ENCODE results near the gene SORBS2. TPM values are rescaled to one million over a fixed set of nuclear protein-coding genes. Genes with fewer than 3 reads are reported as not detected.

SORBS2 gene
- total and polyA plus RNA-seq, 2 donors (not counting 1 experiment from before 2014, with no cell fraction given) = 0.25 to 0.89 TPM

DNA sequence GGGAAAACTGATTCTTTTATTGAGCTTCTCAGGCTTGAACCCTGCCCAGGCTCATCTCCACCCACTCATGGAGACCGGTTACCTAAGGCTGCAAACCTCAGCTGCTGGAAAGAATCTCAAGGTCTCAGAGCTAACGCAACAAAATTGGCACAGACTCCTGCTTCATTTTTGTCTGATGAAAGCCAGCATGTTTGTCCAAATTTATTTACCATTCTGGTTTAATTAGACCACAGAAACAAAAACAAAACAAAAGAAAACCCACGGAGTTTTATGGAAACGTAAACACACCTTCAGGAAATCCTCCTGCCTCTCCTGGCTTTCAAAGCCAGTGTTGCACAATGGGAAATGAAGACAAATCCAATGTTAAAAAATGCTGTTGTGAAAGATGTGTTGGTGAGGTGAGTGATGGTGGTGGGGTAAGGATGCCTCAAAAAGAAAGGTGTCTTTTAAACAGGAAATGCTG is 220.3 kb downstream of the SORBS2 start:
- H3K27me3 Mint-ChIP-seq = peaks cover 37% of the 10 kb centered on the region
- POLR2A ChIA-PET = no interaction called here
- Histone ChIP-seq H2AFZ (ENCODE audit: insufficient read depth, low read depth, low read length, poor library complexity, severe bottlenecking) (no peak overlapping the region), H3K36me3 (replicated peaks in 1 of 2; ENCODE audit: control extremely low read depth in 1 of 2, control insufficient read depth in 1 of 2, extremely low read depth in 1 of 2, insufficient read depth in 2 of 2, low read length in 1 of 2) (no peaks in the 10 kb centered on the region), H4K20me1 (ENCODE audit: control insufficient read depth, insufficient read depth, low read length, poor library complexity, severe bottlenecking) (no peaks in the 10 kb centered on the region), H3K4me2 (replicated peaks; ENCODE audit: low read depth, low read length, poor library complexity, severe bottlenecking) (no peak overlapping the region), H3K4me1 (ENCODE audit: control insufficient read depth in 2 of 2, insufficient read depth in 2 of 2, low read length in 2 of 2) (peaks cover 12 to 13% of the 10 kb centered on the region in 2 donors), H3K9ac (ENCODE audit: low read length) (no peak overlapping the region), H3K27ac (ENCODE audit: low read length in 2 of 2) (no peak overlapping the region), H3K79me2 (ENCODE audit: control insufficient read depth, insufficient read depth, low read length) (no peaks in the 10 kb centered on the region), H3K9me3 (ENCODE audit: control extremely low read depth in 1 of 3, control insufficient read depth in 2 of 3, insufficient read depth in 1 of 3, low read length in 2 of 3) (peaks cover 0 to 11% (median 0%) of the 10 kb centered on the region in 3 donors), H3K4me3 (ENCODE audit: control extremely low read depth in 1 of 5, extremely low read depth in 1 of 5, insufficient read depth in 1 of 5, low read depth in 2 of 5, low read length in 4 of 5) (no peak overlapping the region), H3K27me3 (replicated peaks in 1 of 4; ENCODE audit: control extremely low read depth in 1 of 4, control insufficient read depth in 3 of 4, insufficient read depth in 4 of 4, low read length in 3 of 4) (peaks cover 0 to 12% (median 11%) of the 10 kb centered on the region in 4 experiments)
- CTCF ChIA-PET = no interaction called here
- no peak for DNase-seq
- TF ChIP-seq, protein P1, sequence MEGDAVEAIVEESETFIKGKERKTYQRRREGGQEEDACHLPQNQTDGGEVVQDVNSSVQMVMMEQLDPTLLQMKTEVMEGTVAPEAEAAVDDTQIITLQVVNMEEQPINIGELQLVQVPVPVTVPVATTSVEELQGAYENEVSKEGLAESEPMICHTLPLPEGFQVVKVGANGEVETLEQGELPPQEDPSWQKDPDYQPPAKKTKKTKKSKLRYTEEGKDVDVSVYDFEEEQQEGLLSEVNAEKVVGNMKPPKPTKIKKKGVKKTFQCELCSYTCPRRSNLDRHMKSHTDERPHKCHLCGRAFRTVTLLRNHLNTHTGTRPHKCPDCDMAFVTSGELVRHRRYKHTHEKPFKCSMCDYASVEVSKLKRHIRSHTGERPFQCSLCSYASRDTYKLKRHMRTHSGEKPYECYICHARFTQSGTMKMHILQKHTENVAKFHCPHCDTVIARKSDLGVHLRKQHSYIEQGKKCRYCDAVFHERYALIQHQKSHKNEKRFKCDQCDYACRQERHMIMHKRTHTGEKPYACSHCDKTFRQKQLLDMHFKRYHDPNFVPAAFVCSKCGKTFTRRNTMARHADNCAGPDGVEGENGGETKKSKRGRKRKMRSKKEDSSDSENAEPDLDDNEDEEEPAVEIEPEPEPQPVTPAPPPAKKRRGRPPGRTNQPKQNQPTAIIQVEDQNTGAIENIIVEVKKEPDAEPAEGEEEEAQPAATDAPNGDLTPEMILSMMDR (IDR thresholded peaks at IDR 0.05) = no peak
- TF ChIP-seq EZH2 (IDR thresholded peaks at IDR 0.05; ENCODE audit: borderline replicate concordance, insufficient read depth, low read depth, low read length, poor library complexity, severe bottlenecking) = no peak
- no peak overlapping the region for H3K4me3 Mint-ChIP-seq
- H3K27ac Mint-ChIP-seq = no peak overlapping the region
- peaks cover 25% of the 10 kb centered on the region for H3K4me1 Mint-ChIP-seq
- intact Hi-C loops (cut with micrococcal nuclease) = no loop called here
- no peak for ATAC-seq (ENCODE audit: low read depth)
- WGBS (ENCODE audit: insufficient coverage) = 86% methylated on average over 2 of the region's 4 CpGs
- peaks cover 4% of the 10 kb centered on the region for H3K9me3 Mint-ChIP-seq (ENCODE audit: insufficient read depth)

DNA sequence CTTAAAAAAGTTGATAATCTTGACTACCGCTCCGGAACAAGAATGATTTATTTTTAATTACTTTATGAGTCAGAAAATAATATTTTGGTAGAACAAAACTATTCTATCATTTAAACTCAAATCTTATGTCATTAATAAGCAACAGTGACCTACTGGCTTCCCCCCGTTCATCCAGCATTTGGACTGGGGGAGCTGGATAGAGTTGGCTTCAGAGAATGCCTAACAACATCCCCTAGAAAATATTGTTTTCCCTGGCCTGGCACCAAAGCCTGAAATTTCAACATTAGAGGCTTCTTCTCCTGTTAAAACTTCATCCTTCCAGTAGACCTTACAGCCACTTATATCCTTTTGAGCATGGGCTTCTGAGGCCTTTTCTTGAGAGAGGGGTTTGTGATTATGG is 221.0 kb downstream of the SORBS2 start:
- Mint-ChIP-seq H3K27me3 (peaks cover 40% of the 10 kb centered on the region), H3K27ac (no peak overlapping the region), H3K4me1 (peaks cover 27% of the 10 kb centered on the region), H3K9me3 (ENCODE audit: insufficient read depth) (peaks cover 4% of the 10 kb centered on the region), H3K4me3 (no peak overlapping the region)
- Histone ChIP-seq H2AFZ (ENCODE audit: insufficient read depth, low read depth, low read length, poor library complexity, severe bottlenecking) (no peak overlapping the region), H3K9me3 (ENCODE audit: control extremely low read depth in 1 of 3, control insufficient read depth in 2 of 3, insufficient read depth in 1 of 3, low read length in 2 of 3) (peaks cover 0 to 11% (median 1%) of the 10 kb centered on the region in 3 donors), H3K79me2 (ENCODE audit: control insufficient read depth, insufficient read depth, low read length) (no peaks in the 10 kb centered on the region), H3K9ac (ENCODE audit: low read length) (no peak overlapping the region), H3K27ac (ENCODE audit: low read length in 2 of 2) (no peak overlapping the region), H3K4me1 (ENCODE audit: control insufficient read depth in 2 of 2, insufficient read depth in 2 of 2, low read length in 2 of 2) (peaks cover 12 to 13% of the 10 kb centered on the region in 2 donors), H4K20me1 (ENCODE audit: control insufficient read depth, insufficient read depth, low read length, poor library complexity, severe bottlenecking) (no peaks in the 10 kb centered on the region), H3K36me3 (replicated peaks in 1 of 2; ENCODE audit: control extremely low read depth in 1 of 2, control insufficient read depth in 1 of 2, extremely low read depth in 1 of 2, insufficient read depth in 2 of 2, low read length in 1 of 2) (no peaks in the 10 kb centered on the region), H3K27me3 (replicated peaks in 1 of 4; ENCODE audit: control extremely low read depth in 1 of 4, control insufficient read depth in 3 of 4, insufficient read depth in 4 of 4, low read length in 3 of 4) (peaks cover 0 to 13% (median 12%) of the 10 kb centered on the region in 4 experiments), H3K4me2 (replicated peaks; ENCODE audit: low read depth, low read length, poor library complexity, severe bottlenecking) (no peak overlapping the region), H3K4me3 (ENCODE audit: control extremely low read depth in 1 of 5, extremely low read depth in 1 of 5, insufficient read depth in 1 of 5, low read depth in 2 of 5, low read length in 4 of 5) (no peak overlapping the region)
- no CpG with 5 or more reads among the region's 3 CpGs for WGBS (ENCODE audit: insufficient coverage)
- intact Hi-C loops (cut with micrococcal nuclease) = no loop called here
- POLR2A ChIA-PET = no interaction called here
- TF ChIP-seq EZH2 (IDR thresholded peaks at IDR 0.05; ENCODE audit: borderline replicate concordance, insufficient read depth, low read depth, low read length, poor library complexity, severe bottlenecking) = no peak
- TF ChIP-seq, protein P1 (IDR thresholded peaks at IDR 0.05) = no peak
- ATAC-seq (ENCODE audit: low read depth) = no peak
- no peak for DNase-seq
- CTCF ChIA-PET = interaction anchor here (1.5 kb wide), 1 partner anchor 15 kb away, joined by 3 read pairs; no protein-coding TSS in a partner anchor
